RWPE2 (cell line): ENCODE data around the gene BCAR1.

Experiments
- ATAC-seq: fragments of 200-7000 bp; cut with Tn5 transposase; 3 replicates; pipeline ENCODE4 v1.9.1; 2021; ENCODE audit warnings: low read depth
- DNase-seq: peaks from one replicate; pipeline ENCODE4 v3.0.0-alpha.2; 2020; ENCODE audit warnings: low spot score
- H3K27ac ChIP-seq: fragments of 450-650 bp; 2 replicates; pipeline ENCODE4 v1.5.1; 2017; ENCODE audit warnings: mild to moderate bottlenecking; ENCODE audit not compliant: poor library complexity, severe bottlenecking
- H3K27me3 ChIP-seq: fragments of 250-450 bp; sonication (Bioruptor Pico); 2 replicates; pipeline ENCODE4 v1.5.1; 2021; ENCODE audit warnings: mild to moderate bottlenecking, moderate library complexity; ENCODE audit not compliant: insufficient read depth, poor library complexity, severe bottlenecking
- H3K36me3 ChIP-seq: fragments of 250-450 bp; sonication (Bioruptor Pico); 2 replicates; pipeline ENCODE4 v1.5.1; 2020; ENCODE audit warnings: low read depth, mild to moderate bottlenecking, moderate library complexity
- H3K4me1 ChIP-seq: fragments of 250-450 bp; sonication (Bioruptor Pico); 2 replicates; pipeline ENCODE4 v1.5.1; 2021; ENCODE audit warnings: mild to moderate bottlenecking, moderate library complexity; ENCODE audit not compliant: insufficient read depth, poor library complexity, severe bottlenecking
- H3K4me3 ChIP-seq: fragments of 250-450 bp; sonication (Bioruptor Pico); 2 replicates; pipeline ENCODE4 v1.5.1; 2021; ENCODE audit warnings: mild to moderate bottlenecking, moderate library complexity; ENCODE audit not compliant: severe bottlenecking
- H3K9me3 ChIP-seq: fragments of 250-450 bp; sonication (Bioruptor Pico); 2 replicates; pipeline ENCODE4 v1.5.1; 2021; ENCODE audit warnings: mild to moderate bottlenecking, moderate library complexity; ENCODE audit not compliant: severe bottlenecking
- CTCF ChIP-seq: fragments of 450-650 bp; IDR thresholded peaks from one replicate; pipeline ENCODE4 v1.5.1; 2017; ENCODE audit warnings: mild to moderate bottlenecking, moderate library complexity; ENCODE audit not compliant: poor library complexity, severe bottlenecking

The BCAR1 gene

GRCh38 chr16:75193265-75193650 lies 58.2 kb downstream of the BCAR1 start:
- H3K27me3 ChIP-seq = no peaks in the 10 kb centered on the region
- no peak for TF ChIP-seq CTCF
- no peak overlapping the region for H3K4me3 ChIP-seq
- H3K36me3 ChIP-seq = no peaks in the 10 kb centered on the region
- DNase-seq = no peak
- H3K27ac ChIP-seq = no peak overlapping the region
- ATAC-seq = no peak
- no peaks in the 10 kb centered on the region for H3K9me3 ChIP-seq
- no peaks in the 10 kb centered on the region for H3K4me1 ChIP-seq

GRCh38 chr16:75192606-75193264 lies 58.7 kb downstream of the BCAR1 start:
- H3K4me1 ChIP-seq = no peaks in the 10 kb centered on the region
- ATAC-seq = no peak
- H3K27ac ChIP-seq = no peak overlapping the region
- no peaks in the 10 kb centered on the region for H3K9me3 ChIP-seq
- no peak for DNase-seq
- no peak overlapping the region for H3K4me3 ChIP-seq
- no peaks in the 10 kb centered on the region for H3K36me3 ChIP-seq
- no peaks in the 10 kb centered on the region for H3K27me3 ChIP-seq
- no peak for TF ChIP-seq CTCF

GRCh38 chr16:75189638-75190245 lies 61.7 kb downstream of the BCAR1 start:
- TF ChIP-seq CTCF = no peak
- Histone ChIP-seq H3K27ac (no peak overlapping the region), H3K4me3 (no peak overlapping the region), H3K36me3 (no peaks in the 10 kb centered on the region), H3K9me3 (no peaks in the 10 kb centered on the region), H3K4me1 (no peaks in the 10 kb centered on the region), H3K27me3 (no peaks in the 10 kb centered on the region)
- DNase-seq (no peak), ATAC-seq (no peak)

- Histone ChIP-seq H3K27ac (no peak overlapping the region), H3K27me3 (no peaks in the 10 kb centered on the region), H3K9me3 (no peaks in the 10 kb centered on the region), H3K4me1 (no peaks in the 10 kb centered on the region), H3K4me3 (no peak overlapping the region), H3K36me3 (no peaks in the 10 kb centered on the region)
- 0 out of 3 replicates have a peak, but pooled peaks have one; percentile 25 for ATAC-seq
- no peak for TF ChIP-seq CTCF
- no peak for DNase-seq
Observed at GRCh38 chr16:75188832-75189477, 62.5 kb downstream of the BCAR1 start.

- TF ChIP-seq CTCF = no peak
- ATAC-seq (no peak), DNase-seq (no peak)
- Histone ChIP-seq H3K4me3 (no peak overlapping the region), H3K27ac (no peak overlapping the region), H3K9me3 (no peaks in the 10 kb centered on the region), H3K27me3 (no peaks in the 10 kb centered on the region), H3K4me1 (no peaks in the 10 kb centered on the region), H3K36me3 (no peaks in the 10 kb centered on the region)
Observed at GRCh38 chr16:75181630-75182029, 69.8 kb downstream of the BCAR1 start.
